OCI-LY7 (cell line): ENCODE data around the gene LY6G5C. TPM values are rescaled to one million over a fixed set of nuclear protein-coding genes. Genes with fewer than 3 reads are reported as not detected.

Source experiments
- BruUV-seq: library from RNA; stranded (reverse); fragments of 400-500 nt; replicated peaks from 2 replicates; lab custom pipeline; 2021; lab: Mats Ljungman, UMichigan
- CTCF ChIA-PET: fragments of 300-600 bp; sonication (Branson Sonifier 250); formaldehyde crosslinking; loops from one replicate; lab custom pipeline; 2022; ENCODE audit warnings: antibody characterized with exemption; ENCODE audit not compliant: unreplicated experiment; lab: Charles Lee
- POLR2A ChIA-PET: fragments of 300-600 bp; sonication (Branson Sonifier 250); formaldehyde crosslinking; loops from one replicate; lab custom pipeline; 2022; ENCODE audit warnings: antibody characterized with exemption; lab: Charles Lee
- DNase-seq: peaks from one replicate; pipeline ENCODE4 v3.0.0-alpha.2; 2015; ENCODE audit warnings: low spot score
- H2AFZ ChIP-seq: fragments of 200-600 bp; sonication (generic), shearing (Covaris generic); 2 replicates; pipeline ENCODE4 v1.6.1; 2014; ENCODE audit warnings: mild to moderate bottlenecking, antibody characterized with exemption, low read length, moderate library complexity
- H3K27ac ChIP-seq: fragments of 200-600 bp; sonication (generic); 2 replicates; pipeline ENCODE4 v1.5.1; 2014; ENCODE audit warnings: mixed run types, low read depth, mild to moderate bottlenecking, moderate library complexity, low read length, inconsistent platforms; ENCODE audit not compliant: poor library complexity, severe bottlenecking
- H3K36me3 ChIP-seq: fragments of 200-600 bp; sonication (generic); 2 replicates; pipeline ENCODE4 v1.6.1; 2014; ENCODE audit warnings: mild to moderate bottlenecking, antibody characterized with exemption, low read length, moderate library complexity, mixed read lengths; ENCODE audit not compliant: insufficient read depth
- H3K4me1 ChIP-seq: fragments of 200-600 bp; sonication (generic); 2 replicates; pipeline ENCODE4 v1.5.1; 2014; ENCODE audit warnings: mild to moderate bottlenecking, low read length; ENCODE audit not compliant: insufficient read depth, poor library complexity, severe bottlenecking
- H3K4me2 ChIP-seq: fragments of 200-600 bp; sonication (generic); 2 replicates; pipeline ENCODE4 v1.6.1; 2014; ENCODE audit warnings: mild to moderate bottlenecking, low read length
- H3K4me3 ChIP-seq: fragments of 200-600 bp; sonication (generic); 2 replicates; pipeline ENCODE4 v1.5.1; 2014; ENCODE audit warnings: mild to moderate bottlenecking, low read depth, low read length; ENCODE audit not compliant: poor library complexity, severe bottlenecking
- H3K79me2 ChIP-seq: fragments of 200-600 bp; sonication (generic); 2 replicates; pipeline ENCODE4 v1.6.1; 2016; ENCODE audit warnings: low read depth, mild to moderate bottlenecking, low read length, moderate library complexity, mixed read lengths; ENCODE audit not compliant: insufficient read depth
- H3K9me2 ChIP-seq: fragments of 200-600 bp; sonication (generic); 2 replicates; pipeline ENCODE4 v1.6.1; 2016; ENCODE audit warnings: mild to moderate bottlenecking, low read length, mixed read lengths; ENCODE audit not compliant: insufficient read depth
- H3K9me3 ChIP-seq: fragments of 200-600 bp; sonication (generic); 2 replicates; pipeline ENCODE4 v1.6.1; 2014; ENCODE audit warnings: mild to moderate bottlenecking, mixed run types, low read length, mixed read lengths
- H4K20me1 ChIP-seq: fragments of 200-600 bp; sonication (generic); 2 replicates; pipeline ENCODE4 v1.6.1; 2014; ENCODE audit warnings: mild to moderate bottlenecking, antibody characterized with exemption, low read length, moderate library complexity, mixed read lengths; ENCODE audit not compliant: insufficient read depth
- CTCF ChIP-seq: fragments of 200-600 bp; sonication (generic); conservative IDR thresholded peaks from 2 replicates; pipeline ENCODE4 v1.5.1; 2014; ENCODE audit warnings: mild to moderate bottlenecking, antibody characterized with exemption, low read length, moderate library complexity, mixed read lengths
- EZH2phosphoT487 ChIP-seq: fragments of 200-600 bp; sonication (generic); IDR thresholded peaks from 2 replicates; pipeline ENCODE4 v1.6.1; 2018; ENCODE audit warnings: low read depth, borderline replicate concordance, mild to moderate bottlenecking, mixed run types, antibody characterized with exemption, low read length, moderate library complexity, mixed read lengths
- intact Hi-C: fragments of 100-400 bp; cut with micrococcal nuclease; formaldehyde crosslinking; loops from one replicate; pipeline ENCODE4 v1.10.0; 2022; ENCODE audit not compliant: unreplicated experiment
- total RNA-seq, 2 experiments: library from RNA; depleted of rRNA in 1 of 2; stranded (reverse); fragments of >200 nt in 1 of 2; shearing (Covaris generic) in 1 of 2; gene quantifications; 2 replicates each; pipeline ENCODE4 v1.2.3, GENCODE V29; 2014 to 2022

Gene LY6G5C
- total RNA-seq, 2 experiments from 2014 or later = 1.8 to 3.5 TPM

- H2AFZ ChIP-seq = no peak overlapping the region
- H3K9me3 ChIP-seq = no peaks in the 10 kb centered on the region
- intact Hi-C loops = loop anchor here (10.0 kb wide), 2 partner anchors 207 to 463 kb away; partner anchors contain the start of gene EHMT2
- H4K20me1 ChIP-seq = no peaks in the 10 kb centered on the region
- H3K4me1 ChIP-seq = peaks cover 12% of the 10 kb centered on the region
- no peak overlapping the region for H3K27ac ChIP-seq
- no peak for DNase-seq
- TF ChIP-seq EZH2phosphoT487 (no peak), CTCF (no peak)
- H3K79me2 ChIP-seq = no peaks in the 10 kb centered on the region
- ChIA-PET POLR2A (interaction anchor here (0.7 kb wide), 1 partner anchor 13 kb away, joined by 3 read pairs; no protein-coding TSS in a partner anchor), CTCF (no interaction called here)
- no peak overlapping the region for H3K4me2 ChIP-seq
- no TSS peak for BruUV-seq
- H3K4me3 ChIP-seq = no peak overlapping the region
- H3K36me3 ChIP-seq = peaks cover 60% of the 10 kb centered on the region
- H3K9me2 ChIP-seq = no peaks in the 10 kb centered on the region
These were observed 7.2 kb upstream of the LY6G5C start for GRCh38 chr6:31687860-31688693.

- no peak overlapping the region for H3K4me2 ChIP-seq
- no peak for DNase-seq
- H3K4me1 ChIP-seq = peaks cover 12% of the 10 kb centered on the region
- H3K4me3 ChIP-seq = no peak overlapping the region
- no peaks in the 10 kb centered on the region for H3K9me2 ChIP-seq
- POLR2A ChIA-PET = interaction anchor here (0.7 kb wide), 1 partner anchor 12 kb away, joined by 3 read pairs; no protein-coding TSS in a partner anchor
- intact Hi-C loops = loop anchor here (10.0 kb wide), 2 partner anchors 207 to 463 kb away; partner anchors contain the start of gene EHMT2
- TF ChIP-seq CTCF = no peak
- no peak for TF ChIP-seq EZH2phosphoT487
- peaks cover 56% of the 10 kb centered on the region for H3K36me3 ChIP-seq
- no peaks in the 10 kb centered on the region for H3K79me2 ChIP-seq
- no peak overlapping the region for H3K27ac ChIP-seq
- no TSS peak for BruUV-seq
- H4K20me1 ChIP-seq = no peaks in the 10 kb centered on the region
- no peaks in the 10 kb centered on the region for H3K9me3 ChIP-seq
- CTCF ChIA-PET = interaction anchor here (0.6 kb wide), 1 partner anchor 73 kb away, joined by 3 read pairs; no protein-coding TSS in a partner anchor
- no peak overlapping the region for H2AFZ ChIP-seq
These were observed 6.5 kb upstream of the LY6G5C start for GRCh38 chr6:31687321-31687720.
